SK-N-SH (cell line): ENCODE data around the gene SYT7. TPM values are rescaled to one million over a fixed set of nuclear protein-coding genes. Genes with fewer than 3 reads are reported as not detected.

Source experiments
- CTCF ChIA-PET: fragments of 300-600, 350-600 bp; formaldehyde crosslinking; extraction: SDS; loops from one replicate; lab custom pipeline; 2021; lab: Yijun Ruan, JAX
- POLR2A ChIA-PET: fragments of 350-600 bp; sonication (Branson Sonifier 250); formaldehyde crosslinking; extraction: SDS; loops from one replicate; lab custom pipeline; 2020; ENCODE audit warnings: antibody characterized with exemption, inconsistent platforms; lab: Yijun Ruan, JAX
- DNase-seq: peaks from one replicate; pipeline ENCODE4 v3.0.0; 2012
- H2AFZ ChIP-seq: fragments of 200-600 bp; sonication (generic); 2 replicates; pipeline ENCODE4 v1.8.1; 2016; ENCODE audit warnings: antibody characterized with exemption, mild to moderate bottlenecking, low read depth
- H3F3A ChIP-seq: fragments of 200-600 bp; sonication (generic); replicated peaks from 2 replicates; pipeline ENCODE3; 2016; ENCODE audit warnings: antibody characterized with exemption, mild to moderate bottlenecking; ENCODE audit not compliant: insufficient read depth
- H3K27ac ChIP-seq, 2 experiments: fragments of 200-500 bp in 1 of 2; fragments of 200-600 bp in 1 of 2; sonication (Bioruptor generic) in 1 of 2; sonication (generic), shearing (Covaris generic) in 1 of 2; 2 replicates each; pipeline versions ENCODE4 v1.5.1 to v1.6.1; 2014 to 2016; ENCODE audit warnings: low read depth in 2 of 2, inconsistent platforms in 1 of 2, low read length in 1 of 2, mild to moderate bottlenecking in 1 of 2, mixed read lengths in 1 of 2
- H3K27me3 ChIP-seq: fragments of 200-600 bp; sonication (generic), shearing (Covaris generic); 2 replicates; pipeline ENCODE4 v1.6.1; 2016; ENCODE audit warnings: mixed run types; ENCODE audit not compliant: insufficient read depth
- H3K36me3 ChIP-seq, 2 experiments: fragments of 200-500 bp in 1 of 2; fragments of 200-600 bp in 1 of 2; sonication (Bioruptor generic) in 1 of 2; sonication (generic) in 1 of 2; replicated peaks in 1 of 2; 2 replicates each; pipeline versions ENCODE3 to v1.5.1; 2014 to 2016; ENCODE audit warnings: low read length in 1 of 2, mild to moderate bottlenecking in 1 of 2; ENCODE audit not compliant: insufficient read depth in 2 of 2, control insufficient read depth in 1 of 2
- H3K4me1 ChIP-seq, 2 experiments: fragments of 200-500 bp in 1 of 2; fragments of 200-600 bp in 1 of 2; sonication (Bioruptor generic) in 1 of 2; sonication (generic), shearing (Covaris generic) in 1 of 2; 2 replicates each; pipeline versions ENCODE4 v1.5.1 to v1.6.1; 2014 to 2016; ENCODE audit warnings: low read depth in 1 of 2, low read length in 1 of 2, mixed run types in 1 of 2; ENCODE audit not compliant: insufficient read depth in 2 of 2, control insufficient read depth in 1 of 2
- H3K4me2 ChIP-seq: fragments of 200-600 bp; sonication (generic), shearing (Covaris generic); 2 replicates; pipeline ENCODE4 v1.6.1; 2017; ENCODE audit warnings: mixed run types
- H3K4me3 ChIP-seq, 2 experiments: fragments of 200-500 bp in 1 of 2; fragments of 200-600 bp in 1 of 2; sonication (Bioruptor generic) in 1 of 2; sonication (generic), shearing (Covaris generic) in 1 of 2; 2 replicates each; pipeline versions ENCODE4 v1.5.1 to v1.8.1; 2014 to 2016; ENCODE audit warnings: low read depth in 2 of 2, inconsistent platforms in 1 of 2, low read length in 1 of 2, mild to moderate bottlenecking in 1 of 2, mixed read lengths in 1 of 2, moderate library complexity in 1 of 2
- H3K79me2 ChIP-seq: fragments of 200-600 bp; sonication (generic); 2 replicates; pipeline ENCODE4 v1.8.1; 2017; ENCODE audit warnings: mild to moderate bottlenecking; ENCODE audit not compliant: insufficient read depth
- H3K9ac ChIP-seq: fragments of 200-600 bp; sonication (generic); 2 replicates; pipeline ENCODE4 v1.6.1; 2017; ENCODE audit warnings: mixed run types
- H3K9me2 ChIP-seq: fragments of 200-600 bp; sonication (generic); 2 replicates; pipeline ENCODE4 v1.6.1; 2017; ENCODE audit warnings: mixed run types
- H3K9me3 ChIP-seq: fragments of 200-600 bp; sonication (generic); 2 replicates; pipeline ENCODE4 v1.6.1; 2017; ENCODE audit warnings: mixed run types, mild to moderate bottlenecking, moderate library complexity
- H4K20me1 ChIP-seq: fragments of 200-600 bp; sonication (generic); 2 replicates; pipeline ENCODE4 v1.6.1; 2017; ENCODE audit warnings: mild to moderate bottlenecking, mixed run types; ENCODE audit not compliant: insufficient read depth
- CTCF ChIP-seq: fragments of 200-600 bp; sonication (generic); IDR thresholded peaks from 2 replicates; pipeline ENCODE4 v1.6.1; 2017; ENCODE audit warnings: antibody characterized with exemption, mild to moderate bottlenecking, moderate library complexity
- NRF1 ChIP-seq: IDR thresholded peaks from 2 replicates; pipeline ENCODE4 v1.6.1; 2012; ENCODE audit warnings: low read depth, mild to moderate bottlenecking, low read length
- POLR2AphosphoS5 ChIP-seq: IDR thresholded peaks from 2 replicates; pipeline ENCODE4 v1.6.1; 2012; ENCODE audit warnings: low read depth, low read length
- RFX5 ChIP-seq: IDR thresholded peaks from 2 replicates; pipeline ENCODE4 v1.6.1; 2012; ENCODE audit warnings: mild to moderate bottlenecking, improper control_type of control experiment, low read length
- USF2 ChIP-seq: fragments of 150-350 bp; IDR thresholded peaks from 2 replicates; pipeline ENCODE4 v1.6.1; 2017; ENCODE audit warnings: antibody characterized with exemption, low read length, low read depth, borderline replicate concordance
- ZBTB33 ChIP-seq: IDR thresholded peaks from 2 replicates; pipeline ENCODE4 v1.4.0; 2012; ENCODE audit warnings: low read depth, borderline replicate concordance
- WGBS: methylation state at CpG from one replicate; pipeline ENCODE4 v1.1.6; 2017; ENCODE audit warnings: low lambda C conversion rate; 5-methylcytosine and 5-hydroxymethylcytosine counted together
- polyA plus RNA-seq, 3 experiments: library from polyadenylated mRNA; depleted of rRNA; stranded (reverse); fragments of >200 nt; gene quantifications; 2 replicates each; pipeline ENCODE4 v1.2.3, GENCODE V29; 2012
- TF ChIP-seq, protein P1 (sequence below): IDR thresholded peaks from 2 replicates; pipeline ENCODE4 v1.4.0; 2012; ENCODE audit warnings: low read depth

SYT7 gene
- polyA plus RNA-seq, 1 of the 3 experiments (the other 2 are of a cell fraction): 1.1 TPM

DNA sequence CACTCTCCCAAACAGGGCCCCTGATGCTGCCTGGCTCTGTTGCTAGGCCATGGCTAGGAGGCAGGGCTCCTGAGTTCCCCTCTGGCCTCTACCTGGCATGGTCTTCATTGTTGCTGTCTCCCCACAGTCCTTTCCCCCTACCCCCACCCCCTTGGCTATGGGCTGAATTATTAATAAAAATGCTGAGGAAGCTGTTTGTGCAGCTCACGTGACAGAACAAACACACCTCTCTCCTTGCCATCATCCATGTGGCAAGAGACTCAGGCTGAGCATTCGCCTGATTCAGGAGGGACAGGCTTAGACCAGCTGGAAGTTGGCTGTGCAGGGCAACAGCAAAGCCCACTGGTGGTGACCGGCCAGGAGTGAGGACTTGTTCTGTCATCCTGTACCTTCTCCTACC is 4.2 kb upstream of the SYT7 start:
- ChIA-PET POLR2A (no interaction called here), CTCF (interaction anchor here (0.8 to 22.0 kb wide), 7 partner anchors 9 to 108 kb away, joined by 3 to 404 read pairs (median 4); partner anchors contain the start of gene LRRC10B)
- no peak overlapping the region for H2AFZ ChIP-seq
- no peaks in the 10 kb centered on the region for H3K9me3 ChIP-seq
- H4K20me1 ChIP-seq: no peaks in the 10 kb centered on the region
- no peaks in the 10 kb centered on the region for H3K9me2 ChIP-seq
- H3K9ac ChIP-seq: no peak overlapping the region
- peaks cover 30% of the 10 kb centered on the region for H3K27me3 ChIP-seq
- TF ChIP-seq CTCF (no peak), POLR2AphosphoS5 (no peak), RFX5 (no peak), USF2 (no peak)
- TF ChIP-seq, protein P1, sequence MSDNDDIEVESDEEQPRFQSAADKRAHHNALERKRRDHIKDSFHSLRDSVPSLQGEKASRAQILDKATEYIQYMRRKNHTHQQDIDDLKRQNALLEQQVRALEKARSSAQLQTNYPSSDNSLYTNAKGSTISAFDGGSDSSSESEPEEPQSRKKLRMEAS: no peak
- no peaks in the 10 kb centered on the region for H3F3A ChIP-seq
- H3K79me2 ChIP-seq: no peaks in the 10 kb centered on the region
- DNase-seq: no peak
- 65% methylated on average over 3 of the region's 3 CpGs for WGBS
- no peak overlapping the region for H3K27ac ChIP-seq
- no peak overlapping the region for H3K4me2 ChIP-seq
- H3K4me3 ChIP-seq: no peak overlapping the region
- peaks cover 0 to 8% of the 10 kb centered on the region in 2 experiments; a peak in 1 of 4 replicates for H3K4me1 ChIP-seq
- no peaks in the 10 kb centered on the region for H3K36me3 ChIP-seq

DNA sequence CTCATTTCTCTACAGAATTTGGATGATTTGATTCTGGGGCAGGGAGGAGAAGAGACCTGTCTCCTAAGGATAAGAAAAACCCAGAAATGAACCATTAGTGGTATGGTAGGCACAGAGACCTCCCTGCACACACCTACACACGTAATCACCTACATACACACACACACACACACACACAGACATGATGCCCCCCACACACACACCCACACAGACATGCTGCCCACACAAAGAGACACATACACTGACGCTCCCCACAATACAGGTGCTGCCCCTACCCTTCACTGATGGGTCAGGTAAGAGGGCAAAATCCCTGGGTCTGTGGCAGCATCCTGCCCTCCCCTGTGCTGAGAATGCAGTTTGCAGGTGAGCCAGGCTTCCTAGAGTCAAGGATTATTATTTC is 1.1 kb upstream of the SYT7 start:
- Histone ChIP-seq H2AFZ (no peak overlapping the region), H3K9me2 (no peaks in the 10 kb centered on the region), H3F3A (no peaks in the 10 kb centered on the region), H3K4me2 (no peak overlapping the region), H3K27ac (no peak overlapping the region), H4K20me1 (no peaks in the 10 kb centered on the region), H3K9me3 (no peaks in the 10 kb centered on the region), H3K4me1 (peaks cover 0 to 39% of the 10 kb centered on the region in 2 experiments; a peak in 1 of 4 replicates), H3K9ac (no peak overlapping the region), H3K4me3 (no peak overlapping the region), H3K36me3 (no peaks in the 10 kb centered on the region), H3K79me2 (no peaks in the 10 kb centered on the region), H3K27me3 (peaks cover 44% of the 10 kb centered on the region)
- TF ChIP-seq ZBTB33: no peak
- no peak for TF ChIP-seq NRF1
- no peak for DNase-seq
- ChIA-PET POLR2A (interaction anchor here (0.7 to 1.1 kb wide), 5 partner anchors 8 to 152 kb away, joined by 3 to 5 read pairs (median 4); partner anchors contain the start of genes CPSF7, LRRC10B and SDHAF2), CTCF (interaction anchor here (0.6 to 22.0 kb wide), 30 partner anchors 7 to 1439 kb away, joined by 3 to 404 read pairs (median 4); partner anchors contain the start of genes LRRC10B and TMEM216)
- 50% methylated on average over 2 of the region's 2 CpGs for WGBS
